GM06990 (cell line): ENCODE data around the gene ZSWIM4.
"Not testable (repeated sequence)": the region's sequence is repeated elsewhere in the genome, so short reads cannot be mapped to it uniquely, and the experiment has no call there.

Experiments
- DNase-seq: peaks from one replicate; pipeline ENCODE4 v3.0.0-alpha.2; 2011; ENCODE audit not compliant: insufficient read length; ENCODE audit errors: extremely low read depth
- H3K27me3 ChIP-seq: replicated peaks from 2 replicates; pipeline ENCODE4 v1.6.0; 2011; ENCODE audit warnings: low read length; ENCODE audit not compliant: control insufficient read depth, insufficient read depth
- H3K36me3 ChIP-seq: 2 replicates; pipeline ENCODE4 v1.5.1; 2011; ENCODE audit warnings: low read length; ENCODE audit not compliant: control insufficient read depth, insufficient read depth
- H3K4me3 ChIP-seq: replicated peaks from 2 replicates; pipeline ENCODE4 v1.5.1; 2011; ENCODE audit warnings: low read depth, mild to moderate bottlenecking, control low read depth, low read length
- CTCF ChIP-seq: IDR thresholded peaks from 2 replicates; pipeline ENCODE4 v1.5.1; 2011; ENCODE audit warnings: low read length, control low read depth, mild to moderate bottlenecking, inconsistent platforms; ENCODE audit not compliant: insufficient read depth, poor library complexity, severe bottlenecking

Gene ZSWIM4

GRCh38 chr19:13849991-13850909 lies 55.0 kb downstream of the ZSWIM4 start:
- Histone ChIP-seq H3K27me3 (no peaks in the 10 kb centered on the region), H3K36me3 (no peaks in the 10 kb centered on the region), H3K4me3 (no peak overlapping the region; the same call in 1 of the 2 replicates)
- TF ChIP-seq CTCF = no peak
- peak; percentile 65 for DNase-seq

- no peak for TF ChIP-seq CTCF
- Histone ChIP-seq H3K36me3 (no peaks in the 10 kb centered on the region), H3K4me3 (no peak overlapping the region), H3K27me3 (no peaks in the 10 kb centered on the region)
- no peak for DNase-seq
Observed at GRCh38 chr19:13850910-13851733, 55.9 kb downstream of the ZSWIM4 start.

DNA sequence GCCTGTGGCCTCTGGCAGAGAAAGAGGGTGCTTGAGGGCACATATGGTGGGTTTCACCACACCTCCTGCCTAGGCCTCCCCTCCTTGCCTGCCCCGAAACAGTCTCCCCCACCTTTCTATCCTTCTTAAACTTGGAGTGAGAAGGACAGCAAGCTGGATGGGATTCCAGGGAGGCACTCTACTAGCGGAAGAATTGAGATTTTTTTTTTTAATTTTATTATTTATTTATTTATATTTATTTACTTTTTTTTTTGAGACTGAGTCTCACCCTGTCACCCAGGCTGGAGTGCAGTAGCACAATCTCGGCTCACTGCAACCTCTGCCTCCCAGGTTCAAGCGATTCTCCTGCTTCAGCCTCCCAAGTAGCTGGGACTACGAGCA lies 56.5 kb downstream of the ZSWIM4 start:
- not testable (repeated sequence) for H3K36me3 ChIP-seq, H3K27me3 ChIP-seq, H3K4me3 ChIP-seq, DNase-seq

DNA sequence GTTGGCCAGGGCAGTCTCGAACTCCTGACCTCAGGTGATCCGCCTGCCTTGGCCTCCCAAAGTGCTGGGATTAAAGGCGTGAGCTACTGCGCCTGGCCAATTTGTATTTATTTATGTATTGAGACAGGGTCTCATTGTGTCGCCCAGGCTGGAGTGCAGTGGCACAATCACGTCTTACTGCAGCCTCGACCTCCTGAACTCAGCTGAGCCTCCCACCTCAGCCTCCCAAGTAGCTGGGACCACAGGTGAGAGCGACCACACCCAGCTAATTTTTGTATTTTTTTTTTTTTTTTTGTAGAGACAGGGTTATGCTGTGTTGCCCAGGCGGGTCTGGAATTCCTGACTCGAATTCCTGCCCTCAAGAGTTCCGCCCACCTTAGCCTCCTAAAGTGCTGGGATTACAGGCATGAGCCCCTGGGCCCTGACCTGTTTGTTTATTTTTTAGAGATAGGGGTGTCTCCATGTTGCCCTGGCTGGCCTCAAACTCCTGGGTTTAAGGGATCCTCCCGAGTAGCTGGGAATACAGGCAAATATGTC lies 57.0 kb downstream of the ZSWIM4 start:
- not testable (repeated sequence) for H3K4me3 ChIP-seq, H3K27me3 ChIP-seq, H3K36me3 ChIP-seq, DNase-seq

GRCh38 chr19:13856497-13856896 lies 61.3 kb downstream of the ZSWIM4 start:
- DNase-seq = no peak
- H3K4me3 ChIP-seq = no peak overlapping the region

DNA sequence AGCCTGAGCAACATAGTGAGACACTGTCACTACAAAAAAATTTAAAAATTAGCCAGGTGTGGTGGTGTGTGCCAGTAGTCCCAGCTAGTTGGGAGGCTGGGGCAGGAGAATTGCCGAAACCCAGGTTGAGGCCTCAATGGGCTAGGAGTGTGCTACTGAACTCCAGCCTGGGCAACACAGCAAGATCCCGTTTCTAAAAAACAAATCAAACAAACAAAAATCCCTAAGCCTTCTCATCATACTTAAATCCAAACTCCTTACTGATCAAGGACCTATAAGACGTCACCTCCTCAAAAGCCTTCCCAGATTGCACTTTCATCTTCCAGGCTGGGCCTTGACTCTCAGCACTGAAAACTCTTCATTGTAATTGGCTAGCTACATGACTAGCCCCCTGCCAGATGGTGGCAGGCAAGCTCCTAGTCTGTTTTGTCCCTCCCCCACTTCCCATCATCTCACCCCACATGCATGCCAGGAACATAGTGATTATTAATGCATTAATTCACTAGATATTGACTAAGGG lies 64.2 kb downstream of the ZSWIM4 start:
- H3K4me3 ChIP-seq = no peak overlapping the region
- no peaks in the 10 kb centered on the region for H3K36me3 ChIP-seq
- no peak for TF ChIP-seq CTCF
- no peak for DNase-seq
- no peaks in the 10 kb centered on the region; the same call in 1 of the 2 replicates for H3K27me3 ChIP-seq

More at GRCh38 chr19:13856497-13856896, 61.3 kb downstream of the ZSWIM4 start:
- no peaks in the 10 kb centered on the region for H3K27me3 ChIP-seq
- TF ChIP-seq CTCF = no peak
- H3K36me3 ChIP-seq = no peaks in the 10 kb centered on the region
